ENCODE results near the gene KLF1. TPM values are rescaled to one million over a fixed set of nuclear protein-coding genes. Genes with fewer than 3 reads are reported as not detected.

Gene KLF1
- total and polyA plus RNA-seq, 2 of the 13 experiments (the other 11 are each of a cell fraction or from before 2014, with no cell fraction given) = not detected

- TF ChIP-seq, protein P1, sequence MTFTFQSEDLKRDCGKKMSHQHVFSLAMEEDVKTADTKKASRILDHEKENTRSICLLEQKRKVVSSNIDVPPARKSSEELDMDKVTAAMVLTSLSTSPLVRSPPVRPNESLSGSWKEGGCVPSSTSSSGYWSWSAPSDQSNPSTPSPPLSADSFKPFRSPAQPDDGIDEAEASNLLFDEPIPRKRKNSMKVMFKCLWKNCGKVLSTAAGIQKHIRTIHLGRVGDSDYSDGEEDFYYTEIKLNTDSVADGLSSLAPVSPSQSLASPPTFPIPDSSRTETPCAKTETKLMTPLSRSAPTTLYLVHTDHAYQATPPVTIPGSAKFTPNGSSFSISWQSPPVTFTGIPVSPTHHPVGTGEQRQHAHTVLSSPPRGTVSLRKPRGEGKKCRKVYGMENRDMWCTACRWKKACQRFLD (CRISPR knock-in tag; IDR thresholded peaks at IDR 0.05; ENCODE audit: borderline replicate concordance) = no peak
- TF ChIP-seq ZNF281 (CRISPR knock-in tag; IDR thresholded peaks at IDR 0.05; ENCODE audit: borderline replicate concordance) (no peak; the same call in 1 of the 2 replicates), ISX (CRISPR knock-in tag; conservative IDR thresholded peaks at IDR 0.05) (no peak), GMEB2 (CRISPR knock-in tag; IDR thresholded peaks at IDR 0.05; ENCODE audit: low read depth) (no peak), ZMYM2 (CRISPR knock-in tag; IDR thresholded peaks at IDR 0.05) (no peak), HOXA3 (CRISPR knock-in tag; IDR thresholded peaks at IDR 0.05) (peak; percentile 58; the same call in 1 of the 2 replicates), ZNF383 (CRISPR knock-in tag; IDR thresholded peaks at IDR 0.05; ENCODE audit: borderline replicate concordance) (no peak), JUNB (CRISPR knock-in tag; IDR thresholded peaks at IDR 0.05; ENCODE audit: borderline replicate concordance) (no peak), ZNF83 (CRISPR knock-in tag; IDR thresholded peaks at IDR 0.05; ENCODE audit: borderline replicate concordance) (peak; percentile 13; the same call in 1 of the 2 replicates), PRMT3 (CRISPR knock-in tag; IDR thresholded peaks at IDR 0.05; ENCODE audit: borderline replicate concordance, low read depth) (no peak), ZNF639 (CRISPR knock-in tag; conservative IDR thresholded peaks at IDR 0.05) (no peak), SIN3A (IDR thresholded peaks at IDR 0.05; ENCODE audit: borderline replicate concordance, low read depth, low read length) (no peak), ZNF530 (CRISPR knock-in tag; IDR thresholded peaks at IDR 0.05; ENCODE audit: low read depth) (no peak), BHLHE40 (IDR thresholded peaks at IDR 0.05; ENCODE audit: low read length) (peak; percentile 61), ZNF124 (CRISPR knock-in tag; IDR thresholded peaks at IDR 0.05) (no peak), ZKSCAN1 (IDR thresholded peaks at IDR 0.05; ENCODE audit: low read length) (no peak), ZNF552 (CRISPR knock-in tag; IDR thresholded peaks at IDR 0.05; ENCODE audit: borderline replicate concordance) (no peak), ZFP36L1 (CRISPR knock-in tag; IDR thresholded peaks at IDR 0.05) (no peak), ZNF766 (CRISPR knock-in tag; IDR thresholded peaks at IDR 0.05; ENCODE audit: borderline replicate concordance) (no peak)
- TF ChIP-seq, protein P2, sequence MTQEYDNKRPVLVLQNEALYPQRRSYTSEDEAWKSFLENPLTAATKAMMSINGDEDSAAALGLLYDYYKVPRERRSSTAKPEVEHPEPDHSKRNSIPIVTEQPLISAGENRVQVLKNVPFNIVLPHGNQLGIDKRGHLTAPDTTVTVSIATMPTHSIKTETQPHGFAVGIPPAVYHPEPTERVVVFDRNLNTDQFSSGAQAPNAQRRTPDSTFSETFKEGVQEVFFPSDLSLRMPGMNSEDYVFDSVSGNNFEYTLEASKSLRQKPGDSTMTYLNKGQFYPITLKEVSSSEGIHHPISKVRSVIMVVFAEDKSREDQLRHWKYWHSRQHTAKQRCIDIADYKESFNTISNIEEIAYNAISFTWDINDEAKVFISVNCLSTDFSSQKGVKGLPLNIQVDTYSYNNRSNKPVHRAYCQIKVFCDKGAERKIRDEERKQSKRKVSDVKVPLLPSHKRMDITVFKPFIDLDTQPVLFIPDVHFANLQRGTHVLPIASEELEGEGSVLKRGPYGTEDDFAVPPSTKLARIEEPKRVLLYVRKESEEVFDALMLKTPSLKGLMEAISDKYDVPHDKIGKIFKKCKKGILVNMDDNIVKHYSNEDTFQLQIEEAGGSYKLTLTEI (CRISPR knock-in tag; conservative IDR thresholded peaks at IDR 0.05) = no peak
Measured at GRCh38 chr19:12847159-12848139, 39.6 kb downstream of the KLF1 start (continued).
